Fibroblast of pulmonary artery (primary cell): ENCODE results near the gene HYAL2.

Source experiments
- DNase-seq: peaks from one replicate; pipeline ENCODE4 v3.0.0-alpha.2; 2010; ENCODE audit warnings: low read depth
- H3K4me3 ChIP-seq: replicated peaks from 2 replicates; pipeline ENCODE4 v1.5.1; 2011; ENCODE audit warnings: low read depth, mild to moderate bottlenecking, control low read depth, low read length, moderate library complexity
- CTCF ChIP-seq: IDR thresholded peaks from 2 replicates; pipeline ENCODE4 v1.5.1; 2011; ENCODE audit warnings: mild to moderate bottlenecking, control low read depth, low read length, inconsistent platforms; ENCODE audit errors: missing control alignments

HYAL2 gene

GRCh38 chr3:50294492-50295403, 27.8 kb downstream of the HYAL2 start:
- no peak for TF ChIP-seq CTCF
- no peak overlapping the region for H3K4me3 ChIP-seq
- DNase-seq, result no peak

- TF ChIP-seq CTCF, result no peak
- no peak overlapping the region for H3K4me3 ChIP-seq
- DNase-seq, result no peak
Measured at GRCh38 chr3:50294089-50294488, 28.5 kb downstream of the HYAL2 start.

- DNase-seq, result no peak
- no peak overlapping the region for H3K4me3 ChIP-seq
- no peak for TF ChIP-seq CTCF
Measured at GRCh38 chr3:50293079-50293801, 29.3 kb downstream of the HYAL2 start.

- DNase-seq, result peak; percentile 98
- TF ChIP-seq CTCF, result no peak
- peak within 1 kb of the TSS; percentile 70 for H3K4me3 ChIP-seq
Measured at GRCh38 chr3:50292159-50293078, 30.1 kb downstream of the HYAL2 start, which contains the start of gene IFRD2. Gene IFRD2, minus strand, starts transcription at chr3:50292429. Its CDS starts 155 bp downstream, at chr3:50292274.

- TF ChIP-seq CTCF, result no peak
- no peak overlapping the region for H3K4me3 ChIP-seq
Measured at GRCh38 chr3:50290161-50290641, 32.3 kb downstream of the HYAL2 start.

GRCh38 chr3:50289130-50289529, 33.4 kb downstream of the HYAL2 start:
- H3K4me3 ChIP-seq, result no peak overlapping the region
- TF ChIP-seq CTCF, result no peak
- no peak for DNase-seq

More at GRCh38 chr3:50290161-50290641, 32.3 kb downstream of the HYAL2 start:
- no peak for DNase-seq
